ENCODE data around the gene LRRC59. TPM values are rescaled to one million over a fixed set of nuclear protein-coding genes. Genes with fewer than 3 reads are reported as not detected.

Gene LRRC59
- total and polyA plus RNA-seq, 2 of the 8 experiments (the other 6 are each of a cell fraction or from before 2014, with no cell fraction given): 48.3 to 117 TPM

GRCh38 chr17:50356418-50356817 lies 40.9 kb downstream of the LRRC59 start (continued):
- TF ChIP-seq, protein P1, sequence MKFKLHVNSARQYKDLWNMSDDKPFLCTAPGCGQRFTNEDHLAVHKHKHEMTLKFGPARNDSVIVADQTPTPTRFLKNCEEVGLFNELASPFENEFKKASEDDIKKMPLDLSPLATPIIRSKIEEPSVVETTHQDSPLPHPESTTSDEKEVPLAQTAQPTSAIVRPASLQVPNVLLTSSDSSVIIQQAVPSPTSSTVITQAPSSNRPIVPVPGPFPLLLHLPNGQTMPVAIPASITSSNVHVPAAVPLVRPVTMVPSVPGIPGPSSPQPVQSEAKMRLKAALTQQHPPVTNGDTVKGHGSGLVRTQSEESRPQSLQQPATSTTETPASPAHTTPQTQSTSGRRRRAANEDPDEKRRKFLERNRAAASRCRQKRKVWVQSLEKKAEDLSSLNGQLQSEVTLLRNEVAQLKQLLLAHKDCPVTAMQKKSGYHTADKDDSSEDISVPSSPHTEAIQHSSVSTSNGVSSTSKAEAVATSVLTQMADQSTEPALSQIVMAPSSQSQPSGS (IDR thresholded peaks at IDR 0.05; ENCODE audit: low read length): no peak
- TF ChIP-seq CEBPB (IDR thresholded peaks at IDR 0.05; ENCODE audit: low read depth, low read length) (no peak), FOSL1 (IDR thresholded peaks at IDR 0.05; ENCODE audit: insufficient read depth, low read depth, low read length) (no peak)
